Esophagus squamous epithelium (tissue), 5 donors: ENCODE data around the gene CATSPERE. TPM values are rescaled to one million over a fixed set of nuclear protein-coding genes. Genes with fewer than 3 reads are reported as not detected.
A peak's percentile ranks its signal among the peaks of the same experiment; 100 is the strongest.
"Not testable (repeated sequence)": the region's sequence is repeated elsewhere in the genome, so short reads cannot be mapped to it uniquely, and the experiment has no call there.

Source experiments
- DNase-seq: peaks from one replicate; lab custom pipeline; 2025; lab: John Stamatoyannopoulos, UW
- H3K27ac ChIP-seq, 4 donors: fragments of 200-600 bp; sonication (generic); one replicate each; pipeline ENCODE4 v1.5.1; 2016 to 2019; ENCODE audit warnings: mild to moderate bottlenecking in 1 of 4
- H3K27me3 ChIP-seq, 4 donors: fragments of 200-600 bp; sonication (generic); 1 replicate in 3 of 4; 2 replicates in 1 of 4; pipeline versions ENCODE4 v1.5.1 to v1.6.0; 2017 to 2021; ENCODE audit warnings: antibody characterized with exemption in 1 of 4
- H3K36me3 ChIP-seq, 3 donors: fragments of 200-600 bp; sonication (generic); one replicate each; pipeline ENCODE4 v1.5.1; 2016 to 2019
- H3K4me1 ChIP-seq, 3 donors: fragments of 200-600 bp; sonication (generic); one replicate each; pipeline ENCODE4 v1.5.1; 2017 to 2019
- H3K4me3 ChIP-seq, 4 donors: fragments of 200-600 bp; sonication (generic); 1 replicate in 3 of 4; 2 replicates in 1 of 4; pipeline ENCODE4 v1.5.1; 2016 to 2019; ENCODE audit warnings: mild to moderate bottlenecking in 2 of 4, moderate library complexity in 1 of 4
- H3K9me3 ChIP-seq, 3 donors: fragments of 200-600 bp; sonication (generic); one replicate each; pipeline ENCODE4 v1.5.1; 2016 to 2019
- CTCF ChIP-seq, 6 experiments: fragments of 450-650 bp in 4 of 6; fragments of 200-600 bp in 2 of 6; sonication (generic) in 2 of 6; IDR thresholded peaks; one replicate each; pipeline ENCODE4 v1.5.1; 2016 to 2019; ENCODE audit warnings: antibody characterized with exemption in 6 of 6, mild to moderate bottlenecking in 4 of 6, moderate library complexity in 4 of 6
- POLR2A ChIP-seq, 4 donors: fragments of 450-650 bp; IDR thresholded peaks; one replicate each; pipeline ENCODE4 v1.6.1; 2017; ENCODE audit warnings: antibody characterized with exemption in 4 of 4, mild to moderate bottlenecking in 4 of 4, moderate library complexity in 3 of 4
- WGBS, 2 donors: methylation state at CpG; one replicate each; pipeline ENCODE4 v1.1.5; 2018; 5-methylcytosine and 5-hydroxymethylcytosine counted together
- intact Hi-C: fragments of 100-400 bp; cut with DNase I; formaldehyde crosslinking; loops from one replicate; pipeline ENCODE4 v1.15.0; 2022
- total RNA-seq, 4 donors: library from RNA; depleted of rRNA; stranded (reverse); fragments of >200 nt; gene quantifications; one replicate each; pipeline ENCODE4 v1.1.0, GENCODE V29; 2016
- donor health status: DM: yes; HTN: yes; CAD: no.

CATSPERE gene
- total RNA-seq, 4 donors from 2014 or later: 0.23 to 2.7 (median 0.44) TPM

GRCh38 chr1:244672946-244673682 is 212.0 kb downstream of the CATSPERE start:
- H3K27me3 ChIP-seq: no peaks in the 10 kb centered on the region
- H3K36me3 ChIP-seq: no peaks in the 10 kb centered on the region
- TF ChIP-seq POLR2A (IDR thresholded peaks at IDR 0.05) (no peak), CTCF (IDR thresholded peaks at IDR 0.05) (no peak)
- H3K4me3 ChIP-seq: no peak overlapping the region
- peaks cover 0 to 21% (median 5%) of the 10 kb centered on the region in 3 donors for H3K4me1 ChIP-seq
- intact Hi-C loops: no loop called here
- no peak for DNase-seq
- H3K27ac ChIP-seq: peak overlapping the region in 2 of 4 donors; percentile 37 to 43
- H3K9me3 ChIP-seq: no peaks in the 10 kb centered on the region
- 47 to 50% methylated on average over 4 of the region's 4 CpGs for WGBS, 2 donors

GRCh38 chr1:244674446-244674845 is 213.4 kb downstream of the CATSPERE start:
- WGBS, 2 donors: 66 to 71% methylated on average over 4 of the region's 4 CpGs
- Histone ChIP-seq H3K4me3 (no peak overlapping the region), H3K9me3 (no peaks in the 10 kb centered on the region), H3K27me3 (no peaks in the 10 kb centered on the region), H3K27ac (no peak overlapping the region), H3K36me3 (no peaks in the 10 kb centered on the region), H3K4me1 (peaks cover 0 to 34% (median 10%) of the 10 kb centered on the region in 3 donors)
- DNase-seq: no peak
- intact Hi-C loops: no loop called here
- TF ChIP-seq CTCF (IDR thresholded peaks at IDR 0.05) (no peak), POLR2A (IDR thresholded peaks at IDR 0.05) (no peak)

GRCh38 chr1:244675167-244675566 is 214.1 kb downstream of the CATSPERE start:
- Histone ChIP-seq H3K4me1 (peaks cover 0 to 36% (median 17%) of the 10 kb centered on the region in 3 donors), H3K4me3 (no peak overlapping the region), H3K36me3 (no peaks in the 10 kb centered on the region), H3K27ac (no peak overlapping the region), H3K27me3 (no peaks in the 10 kb centered on the region), H3K9me3 (no peaks in the 10 kb centered on the region)
- intact Hi-C loops: no loop called here
- DNase-seq: no peak
- WGBS, 2 donors: 94% methylated on average over 2 of the region's 2 CpGs
- TF ChIP-seq CTCF (IDR thresholded peaks at IDR 0.05) (no peak), POLR2A (IDR thresholded peaks at IDR 0.05) (no peak)

- H3K4me1 ChIP-seq: peaks cover 0 to 20% (median 14%) of the 10 kb centered on the region in 3 donors
- peak overlapping the region in 3 of 4 donors; percentile 3 to 49 (median 6) for H3K27ac ChIP-seq
- peaks cover 0 to 21% (median 0%) of the 10 kb centered on the region in 3 donors for H3K36me3 ChIP-seq
- H3K27me3 ChIP-seq: no peaks in the 10 kb centered on the region
- H3K9me3 ChIP-seq: no peaks in the 10 kb centered on the region
- WGBS, 2 donors: 49 to 60% methylated on average over 6 of the region's 6 CpGs
- no peak for DNase-seq
- intact Hi-C loops: no loop called here
- TF ChIP-seq POLR2A (IDR thresholded peaks at IDR 0.05): no peak
- TF ChIP-seq CTCF (IDR thresholded peaks at IDR 0.05): no peak
- H3K4me3 ChIP-seq: no peak overlapping the region
These were observed 217.6 kb downstream of the CATSPERE start for GRCh38 chr1:244678697-244679096.

GRCh38 chr1:244680667-244681066 is 219.6 kb downstream of the CATSPERE start:
- Histone ChIP-seq H3K27ac (no peak overlapping the region), H3K4me1 (peaks cover 0 to 19% (median 14%) of the 10 kb centered on the region in 3 donors), H3K9me3 (no peaks in the 10 kb centered on the region), H3K36me3 (peaks cover 0 to 21% (median 0%) of the 10 kb centered on the region in 3 donors), H3K4me3 (no peak overlapping the region), H3K27me3 (no peaks in the 10 kb centered on the region)
- WGBS, 2 donors: 70 to 75% methylated on average over 1 of the region's 1 CpG
- intact Hi-C loops: no loop called here
- DNase-seq: no peak
- no peak for TF ChIP-seq POLR2A (IDR thresholded peaks at IDR 0.05)
- TF ChIP-seq CTCF (IDR thresholded peaks at IDR 0.05): no peak

GRCh38 chr1:244682087-244682486 is 221.0 kb downstream of the CATSPERE start:
- H3K27ac ChIP-seq, intact Hi-C loops, H3K4me3 ChIP-seq, H3K9me3 ChIP-seq, H3K27me3 ChIP-seq, DNase-seq: not testable (repeated sequence)
- H3K4me1 ChIP-seq: peaks cover 0 to 19% (median 14%) of the 10 kb centered on the region in 3 donors
- peaks cover 0 to 30% (median 0%) of the 10 kb centered on the region in 3 donors for H3K36me3 ChIP-seq
- WGBS, 2 donors: 85 to 90% methylated on average over 3 to 4 of the region's 4 CpGs
